A673 (cell line): ENCODE results near the gene TTLL11. TPM values are rescaled to one million over a fixed set of nuclear protein-coding genes. Genes with fewer than 3 reads are reported as not detected.

Experiments
- BruUV-seq: library from RNA; stranded (reverse); fragments of 400-500 nt; replicated peaks from 2 replicates; lab custom pipeline; 2021; lab: Mats Ljungman, UMichigan
- CTCF ChIA-PET: fragments of 300-600 bp; sonication (Branson Sonifier 250); formaldehyde crosslinking; loops from one replicate; lab custom pipeline; 2022; ENCODE audit warnings: antibody characterized with exemption; lab: Charles Lee
- POLR2A ChIA-PET: fragments of 300-600 bp; sonication (Branson Sonifier 250); formaldehyde crosslinking; loops from one replicate; lab custom pipeline; 2022; ENCODE audit warnings: antibody characterized with exemption; ENCODE audit not compliant: low non-redundant PET; lab: Charles Lee
- DNase-seq: peaks from one replicate; pipeline ENCODE4 v3.0.0-alpha.2; 2015; ENCODE audit warnings: low spot score
- H3K27ac ChIP-seq: fragments of 200-600 bp; sonication (generic); 2 replicates; pipeline ENCODE4 v1.5.1; 2016; ENCODE audit warnings: mixed run types, low read depth, mild to moderate bottlenecking, mixed read lengths, antibody characterized with exemption, low read length; ENCODE audit not compliant: poor library complexity, severe bottlenecking
- H3K27me3 ChIP-seq: fragments of 200-600 bp; sonication (generic); replicated peaks from 2 replicates; pipeline ENCODE4 v1.6.1; 2017; ENCODE audit warnings: mixed run types, low read depth, mild to moderate bottlenecking, mixed read lengths, antibody characterized with exemption, low read length; ENCODE audit not compliant: insufficient read depth, poor library complexity
- H3K36me3 ChIP-seq: fragments of 200-600 bp; sonication (generic); 2 replicates; pipeline ENCODE4 v1.6.1; 2016; ENCODE audit warnings: mixed run types, mild to moderate bottlenecking, mixed read lengths, antibody characterized with exemption, low read length; ENCODE audit not compliant: insufficient read depth, poor library complexity, severe bottlenecking
- H3K4me1 ChIP-seq: fragments of 200-600 bp; sonication (generic); 2 replicates; pipeline ENCODE4 v1.6.1; 2017; ENCODE audit warnings: mixed run types, mild to moderate bottlenecking, mixed read lengths, antibody characterized with exemption, low read length; ENCODE audit not compliant: insufficient read depth, poor library complexity, severe bottlenecking
- H3K4me3 ChIP-seq: fragments of 200-600 bp; sonication (generic); 2 replicates; pipeline ENCODE4 v1.5.1; 2016; ENCODE audit warnings: low read depth, mixed run types, mild to moderate bottlenecking, mixed read lengths, low read length; ENCODE audit not compliant: poor library complexity, severe bottlenecking
- H3K9me3 ChIP-seq: fragments of 200-600 bp; sonication (generic); 2 replicates; pipeline ENCODE4 v1.6.1; 2016; ENCODE audit warnings: mixed run types, low read depth, mild to moderate bottlenecking, mixed read lengths, antibody characterized with exemption, low read length; ENCODE audit not compliant: poor library complexity, severe bottlenecking
- EZH2 ChIP-seq: fragments of 200-600 bp; sonication (generic); IDR thresholded peaks from 2 replicates; pipeline ENCODE4 v1.6.1; 2017; ENCODE audit warnings: borderline replicate concordance, low read depth, mild to moderate bottlenecking, mixed read lengths, antibody characterized with exemption, low read length; ENCODE audit not compliant: poor library complexity, severe bottlenecking
- intact Hi-C: fragments of 100-400 bp; cut with micrococcal nuclease; formaldehyde crosslinking; loops from one replicate; pipeline ENCODE4 v1.10.0; 2022; ENCODE audit not compliant: unreplicated experiment
- total RNA-seq: library from RNA; stranded (reverse); gene quantifications from 2 replicates; pipeline ENCODE4 v1.2.3, GENCODE V29; 2021
- TF ChIP-seq, protein P1 (sequence below): fragments of 300-800, 200-600 bp; sonication (generic); conservative IDR thresholded peaks from 2 replicates; pipeline ENCODE4 v1.5.1; 2017; ENCODE audit warnings: low read depth, mild to moderate bottlenecking, antibody characterized with exemption, low read length, moderate library complexity, mixed read lengths

Gene TTLL11
- total RNA-seq, 1 experiment from 2014 or later, result 3.0 TPM

GRCh38 chr9:121812159-121812735, 280.9 kb downstream of the TTLL11 start:
- Histone ChIP-seq H3K36me3 (no peaks in the 10 kb centered on the region), H3K27me3 (no peaks in the 10 kb centered on the region), H3K4me3 (no peak overlapping the region), H3K9me3 (no peaks in the 10 kb centered on the region), H3K27ac (no peak overlapping the region), H3K4me1 (no peaks in the 10 kb centered on the region)
- CTCF ChIA-PET, result no interaction called here
- intact Hi-C loops, result no loop called here
- BruUV-seq, result no TSS peak
- TF ChIP-seq EZH2, result no peak
- TF ChIP-seq, protein P1, sequence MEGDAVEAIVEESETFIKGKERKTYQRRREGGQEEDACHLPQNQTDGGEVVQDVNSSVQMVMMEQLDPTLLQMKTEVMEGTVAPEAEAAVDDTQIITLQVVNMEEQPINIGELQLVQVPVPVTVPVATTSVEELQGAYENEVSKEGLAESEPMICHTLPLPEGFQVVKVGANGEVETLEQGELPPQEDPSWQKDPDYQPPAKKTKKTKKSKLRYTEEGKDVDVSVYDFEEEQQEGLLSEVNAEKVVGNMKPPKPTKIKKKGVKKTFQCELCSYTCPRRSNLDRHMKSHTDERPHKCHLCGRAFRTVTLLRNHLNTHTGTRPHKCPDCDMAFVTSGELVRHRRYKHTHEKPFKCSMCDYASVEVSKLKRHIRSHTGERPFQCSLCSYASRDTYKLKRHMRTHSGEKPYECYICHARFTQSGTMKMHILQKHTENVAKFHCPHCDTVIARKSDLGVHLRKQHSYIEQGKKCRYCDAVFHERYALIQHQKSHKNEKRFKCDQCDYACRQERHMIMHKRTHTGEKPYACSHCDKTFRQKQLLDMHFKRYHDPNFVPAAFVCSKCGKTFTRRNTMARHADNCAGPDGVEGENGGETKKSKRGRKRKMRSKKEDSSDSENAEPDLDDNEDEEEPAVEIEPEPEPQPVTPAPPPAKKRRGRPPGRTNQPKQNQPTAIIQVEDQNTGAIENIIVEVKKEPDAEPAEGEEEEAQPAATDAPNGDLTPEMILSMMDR, result no peak
- DNase-seq, result no peak
- POLR2A ChIA-PET, result no interaction called here

DNA sequence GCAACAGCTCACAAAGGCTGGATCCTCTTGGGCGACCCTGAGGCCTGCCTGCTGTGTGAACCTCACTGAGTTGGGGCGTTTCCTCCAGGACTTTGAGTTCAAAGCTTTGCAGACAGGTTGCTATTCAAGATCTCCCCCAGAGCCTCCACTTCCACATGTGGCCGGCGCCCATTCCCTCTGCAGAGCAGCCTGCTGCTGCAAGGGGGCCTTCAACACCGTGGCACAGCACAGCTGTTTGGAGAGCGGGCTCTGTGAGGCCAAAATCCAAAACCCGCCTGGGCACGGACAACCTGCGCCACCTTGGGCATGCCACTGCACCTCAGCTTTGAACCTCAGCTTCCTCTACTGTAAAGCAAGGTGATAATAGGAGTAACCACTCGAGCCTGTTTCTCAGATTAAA, 281.4 kb downstream of the TTLL11 start:
- Histone ChIP-seq H3K4me3 (no peak overlapping the region), H3K4me1 (no peaks in the 10 kb centered on the region), H3K27ac (no peak overlapping the region), H3K27me3 (no peaks in the 10 kb centered on the region), H3K36me3 (no peaks in the 10 kb centered on the region), H3K9me3 (no peaks in the 10 kb centered on the region)
- CTCF ChIA-PET, result no interaction called here
- TF ChIP-seq, protein P1, result no peak
- no peak for TF ChIP-seq EZH2
- POLR2A ChIA-PET, result no interaction called here
- intact Hi-C loops, result no loop called here
- no peak for DNase-seq
- no TSS peak for BruUV-seq

DNA sequence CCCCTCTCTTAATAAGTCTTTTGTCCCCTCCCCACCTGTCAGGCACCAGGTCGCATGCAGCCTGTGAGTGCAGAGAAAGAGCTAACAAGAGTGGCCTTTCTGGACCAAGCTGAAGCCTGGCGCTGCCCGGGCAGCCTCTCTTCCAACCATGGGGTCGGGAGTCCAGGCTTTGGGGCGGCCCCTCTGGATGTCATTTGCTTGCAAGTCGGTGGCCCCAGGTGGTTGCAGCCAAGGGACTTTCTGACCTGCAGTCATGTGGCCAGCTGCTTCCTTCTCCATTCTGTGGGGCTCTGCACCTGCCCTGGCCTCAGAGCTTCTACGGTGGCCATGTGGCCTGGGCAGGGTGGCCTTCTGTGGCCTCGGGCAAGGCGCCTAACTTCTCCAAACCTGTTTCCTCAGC, 282.0 kb downstream of the TTLL11 start:
- no peaks in the 10 kb centered on the region for H3K9me3 ChIP-seq
- TF ChIP-seq, protein P1, result no peak
- TF ChIP-seq EZH2, result no peak
- DNase-seq, result no peak
- POLR2A ChIA-PET, result no interaction called here
- H3K27me3 ChIP-seq, result no peaks in the 10 kb centered on the region
- H3K4me1 ChIP-seq, result no peaks in the 10 kb centered on the region
- H3K36me3 ChIP-seq, result no peaks in the 10 kb centered on the region
- no peak overlapping the region for H3K4me3 ChIP-seq
- no TSS peak for BruUV-seq
- no peak overlapping the region for H3K27ac ChIP-seq
- CTCF ChIA-PET, result no interaction called here
- intact Hi-C loops, result no loop called here
